IPS DF 6.9 (cell line): ENCODE measurements around the gene MSANTD3.

Source experiments
- DNase-seq: peaks from one replicate; pipeline ENCODE4 v3.0.0-alpha.2; 2013; ENCODE audit warnings: low read depth, low spot score
- H3K27ac ChIP-seq: one replicate; pipeline ENCODE4 v1.5.1; 2013; ENCODE audit warnings: low read length, control low read depth
- H3K27me3 ChIP-seq: 2 replicates; pipeline ENCODE4 v1.6.1; 2013; ENCODE audit warnings: mild to moderate bottlenecking, low read length; ENCODE audit not compliant: control insufficient read depth, insufficient read depth
- H3K36me3 ChIP-seq: 2 replicates; pipeline ENCODE4 v1.6.1; 2013; ENCODE audit warnings: low read length; ENCODE audit not compliant: control insufficient read depth, insufficient read depth
- H3K4me1 ChIP-seq: 2 replicates; pipeline ENCODE4 v1.6.1; 2013; ENCODE audit warnings: low read length; ENCODE audit not compliant: control insufficient read depth, insufficient read depth
- H3K4me3 ChIP-seq: 2 replicates; pipeline ENCODE4 v1.5.1; 2013; ENCODE audit warnings: mild to moderate bottlenecking, low read length
- H3K9me3 ChIP-seq: 2 replicates; pipeline ENCODE4 v1.6.1; 2013; ENCODE audit warnings: low read length, inconsistent platforms; ENCODE audit not compliant: control insufficient read depth, insufficient read depth
- WGBS: extraction: QIAGEN DNeasy Blood & Tissue Kit; methylation state at CpG from one replicate; pipeline ENCODE4 v1.1.7; 2013; ENCODE audit warnings: mixed read lengths, missing lambda C conversion rate; ENCODE audit not compliant: insufficient read length, insufficient coverage; 5-methylcytosine and 5-hydroxymethylcytosine counted together

Gene MSANTD3

DNA sequence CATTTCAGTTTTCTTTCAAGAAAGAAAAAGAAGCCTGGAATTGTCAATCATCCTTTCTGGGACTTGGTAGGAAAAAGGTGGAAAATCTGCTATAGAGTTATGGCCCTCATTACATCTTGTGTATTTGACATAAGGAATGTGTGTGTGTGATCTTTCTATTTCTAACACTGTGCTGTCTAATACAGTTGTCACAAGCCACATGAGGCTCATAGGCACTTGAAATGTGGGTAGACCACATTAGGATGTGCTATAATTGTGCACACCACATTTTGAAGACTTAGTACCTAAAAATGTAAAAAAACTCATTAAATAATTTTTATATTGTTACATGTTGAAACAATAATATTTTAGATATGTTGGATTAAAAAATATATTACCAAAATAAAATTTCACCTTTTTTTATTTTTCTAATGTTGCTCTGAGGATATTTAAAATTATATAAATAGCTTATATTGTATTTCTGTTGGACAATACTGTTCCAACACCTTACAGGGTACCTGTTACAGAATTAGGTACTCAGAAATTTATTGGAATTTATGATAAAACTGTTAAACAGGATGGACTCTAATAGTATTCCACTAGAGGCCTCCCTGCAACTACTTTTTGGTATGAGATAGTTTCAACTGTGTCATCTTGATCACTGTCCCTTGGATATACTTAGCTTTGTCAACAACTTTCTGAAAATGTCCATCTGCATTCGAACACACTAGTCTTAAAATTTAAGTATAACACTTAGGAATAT lies 18.4 kb downstream of the MSANTD3 start:
- H3K36me3 ChIP-seq = peaks cover 3% of the 10 kb centered on the region; the same call in 1 of the 2 replicates
- H3K27me3 ChIP-seq = no peaks in the 10 kb centered on the region
- H3K9me3 ChIP-seq = no peaks in the 10 kb centered on the region
- H3K4me3 ChIP-seq = no peak overlapping the region
- no peak for DNase-seq
- H3K4me1 ChIP-seq = 0 out of 2 replicates have a peak, but pooled peaks cover 1% of the 10 kb centered on the region
- H3K27ac ChIP-seq = no peak overlapping the region
- no CpG with 5 or more reads among the region's 1 CpG for WGBS

DNA sequence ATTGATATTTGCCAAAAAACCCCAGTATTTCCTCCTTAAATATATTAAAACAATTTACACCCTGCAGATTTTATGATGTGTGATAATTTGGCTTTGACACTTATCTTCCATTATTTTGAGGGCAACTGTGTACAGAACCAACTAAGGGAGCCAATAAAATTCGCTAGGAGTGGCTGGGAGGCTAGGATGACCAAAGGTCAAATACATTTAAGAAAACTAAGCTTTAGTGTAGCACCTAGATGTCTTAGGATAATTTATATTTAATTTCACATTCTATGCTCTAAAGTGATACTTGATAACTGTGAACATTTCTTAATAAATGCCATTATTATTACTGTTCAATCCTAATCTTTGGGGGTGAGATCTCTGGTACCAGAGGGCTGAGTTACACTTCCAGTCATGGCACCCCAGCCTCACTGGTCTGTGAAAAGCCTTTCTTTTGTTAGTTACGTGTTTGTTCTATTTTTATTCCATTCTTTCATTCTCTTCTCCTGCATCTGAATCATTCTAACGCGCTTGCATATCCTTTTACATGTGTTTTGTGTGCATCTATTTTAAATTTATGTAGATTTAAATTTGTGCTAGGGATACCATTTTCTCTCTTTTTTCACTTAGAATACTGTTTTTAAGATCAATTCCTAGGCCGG lies 19.1 kb downstream of the MSANTD3 start:
- Histone ChIP-seq H3K27me3 (no peaks in the 10 kb centered on the region), H3K36me3 (peaks cover 3% of the 10 kb centered on the region; the same call in 1 of the 2 replicates), H3K4me3 (no peak overlapping the region), H3K9me3 (no peaks in the 10 kb centered on the region), H3K4me1 (0 out of 2 replicates have a peak, but pooled peaks cover 1% of the 10 kb centered on the region), H3K27ac (no peak overlapping the region)
- no peak for DNase-seq
- no CpG with 5 or more reads among the region's 5 CpGs for WGBS

DNA sequence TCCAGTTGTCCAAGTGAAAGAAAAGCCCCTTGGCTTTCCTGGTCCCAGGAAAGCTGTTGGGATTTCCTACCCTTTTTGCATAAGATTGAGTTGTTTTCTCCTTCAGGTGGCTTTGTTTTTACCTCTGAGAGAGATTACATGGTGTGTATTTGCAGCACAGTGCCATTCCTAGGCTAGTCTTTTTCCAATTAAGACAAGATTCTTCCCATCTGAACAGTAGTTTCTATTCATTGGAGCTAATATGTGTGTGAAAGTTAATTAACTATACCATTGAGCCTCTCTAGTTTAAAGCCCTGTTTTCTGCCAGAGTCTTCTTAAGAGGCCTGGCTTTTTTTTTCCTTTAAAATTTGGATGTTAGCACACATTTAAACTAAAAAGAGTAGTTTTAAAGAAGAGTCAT lies 20.1 kb downstream of the MSANTD3 start:
- H3K4me3 ChIP-seq = no peak overlapping the region
- no peaks in the 10 kb centered on the region for H3K9me3 ChIP-seq
- no peak overlapping the region for H3K27ac ChIP-seq
- H3K4me1 ChIP-seq = no peaks in the 10 kb centered on the region
- peaks cover 3% of the 10 kb centered on the region; the same call in 1 of the 2 replicates for H3K36me3 ChIP-seq
- H3K27me3 ChIP-seq = no peaks in the 10 kb centered on the region
- DNase-seq = no peak

DNA sequence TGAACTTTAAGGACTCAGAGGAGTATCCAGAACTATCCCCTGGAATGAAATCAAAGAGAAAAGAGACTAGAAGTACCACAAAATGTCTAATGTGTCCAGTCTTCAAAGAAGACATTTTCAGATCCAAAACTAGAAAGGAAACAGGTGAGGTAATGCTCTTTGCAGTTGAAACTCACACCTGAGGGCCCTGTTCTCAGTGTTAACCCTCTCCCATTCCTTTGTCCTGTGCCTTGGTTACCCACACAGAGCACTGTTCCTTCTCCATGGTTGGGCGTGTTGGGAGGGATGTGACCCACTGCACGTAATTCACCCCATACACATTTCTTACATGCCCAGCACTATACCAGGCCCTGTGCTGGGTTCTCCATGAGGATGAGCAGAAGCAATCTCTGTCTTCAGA lies 21.3 kb downstream of the MSANTD3 start:
- Histone ChIP-seq H3K4me1 (no peaks in the 10 kb centered on the region), H3K4me3 (no peak overlapping the region), H3K9me3 (no peaks in the 10 kb centered on the region), H3K36me3 (peaks cover 3% of the 10 kb centered on the region; the same call in 1 of the 2 replicates), H3K27ac (no peak overlapping the region), H3K27me3 (no peaks in the 10 kb centered on the region)
- no CpG with 5 or more reads among the region's 2 CpGs for WGBS
- no peak for DNase-seq

DNA sequence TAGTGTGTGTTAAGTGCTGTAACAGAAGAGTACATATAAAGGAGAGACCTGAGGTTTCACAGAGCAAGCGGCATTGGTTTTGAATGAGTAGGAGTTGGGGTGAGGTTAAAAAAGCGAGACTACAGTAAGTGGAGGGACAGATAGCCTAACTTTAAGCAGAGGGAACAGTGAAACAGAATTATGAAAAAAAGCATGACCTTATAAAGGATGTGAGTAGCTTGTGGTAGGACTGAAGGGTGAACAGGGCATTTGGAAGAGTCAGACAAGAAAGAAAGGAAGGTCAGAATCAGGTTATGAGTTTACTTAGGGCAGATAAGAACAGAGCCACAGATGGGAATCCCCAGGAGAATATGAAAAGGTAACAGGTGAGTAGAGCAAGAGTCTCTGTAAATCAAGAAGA lies 22.5 kb downstream of the MSANTD3 start:
- Histone ChIP-seq H3K27ac (no peak overlapping the region), H3K9me3 (no peaks in the 10 kb centered on the region), H3K36me3 (peaks cover 3% of the 10 kb centered on the region; the same call in 1 of the 2 replicates), H3K4me1 (no peaks in the 10 kb centered on the region), H3K4me3 (no peak overlapping the region), H3K27me3 (no peaks in the 10 kb centered on the region)
- no peak for DNase-seq
- no CpG with 5 or more reads among the region's 2 CpGs for WGBS

DNA sequence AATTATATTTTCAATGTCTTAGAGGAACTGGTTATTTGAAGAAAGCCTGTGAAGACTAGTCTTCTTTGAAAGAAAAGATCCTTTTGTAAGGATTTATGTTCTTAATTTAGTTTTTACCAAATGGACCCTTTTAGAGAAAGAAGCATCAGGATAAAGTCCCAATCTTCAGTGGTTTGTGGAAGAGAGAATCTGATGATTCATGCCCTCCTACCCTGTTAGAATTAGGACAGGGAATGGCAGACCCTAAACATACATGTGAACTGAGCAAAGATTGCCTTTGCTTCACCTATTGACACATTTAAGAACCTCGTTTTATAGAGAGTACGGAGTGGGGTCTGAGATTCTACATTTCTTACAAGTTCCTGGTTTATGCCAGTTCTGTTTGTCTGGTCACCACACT lies 26.0 kb downstream of the MSANTD3 start:
- peaks cover 3% of the 10 kb centered on the region; the same call in 1 of the 2 replicates for H3K36me3 ChIP-seq
- no CpG with 5 or more reads among the region's 2 CpGs for WGBS
- no peak overlapping the region for H3K4me3 ChIP-seq
- no peak for DNase-seq
- H3K27ac ChIP-seq = no peak overlapping the region
- no peaks in the 10 kb centered on the region for H3K4me1 ChIP-seq
- H3K9me3 ChIP-seq = no peaks in the 10 kb centered on the region
- H3K27me3 ChIP-seq = no peaks in the 10 kb centered on the region

DNA sequence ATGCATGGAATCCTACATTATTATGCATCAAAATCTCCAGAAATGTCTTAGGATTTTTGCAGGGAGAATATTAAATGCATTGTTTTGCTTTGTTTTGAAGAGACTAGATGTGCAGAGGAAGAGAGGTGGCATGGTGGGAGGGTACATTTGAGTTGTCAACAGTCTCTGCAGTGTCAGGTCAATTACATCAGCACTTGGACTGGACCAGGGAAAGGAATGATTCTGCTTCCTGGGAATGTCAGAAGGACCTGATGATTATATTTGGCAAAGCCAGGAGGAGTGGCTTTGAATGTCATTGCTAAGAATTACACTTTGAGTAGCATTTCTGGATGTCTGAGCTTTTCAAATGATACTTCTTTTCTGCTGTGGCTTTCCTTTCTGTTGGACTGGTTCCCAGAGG lies 28.5 kb downstream of the MSANTD3 start:
- Histone ChIP-seq H3K27me3 (no peaks in the 10 kb centered on the region), H3K36me3 (no peaks in the 10 kb centered on the region), H3K27ac (no peak overlapping the region), H3K4me3 (no peak overlapping the region), H3K4me1 (no peaks in the 10 kb centered on the region; the same call in 1 of the 2 replicates), H3K9me3 (no peaks in the 10 kb centered on the region)
- DNase-seq = no peak

DNA sequence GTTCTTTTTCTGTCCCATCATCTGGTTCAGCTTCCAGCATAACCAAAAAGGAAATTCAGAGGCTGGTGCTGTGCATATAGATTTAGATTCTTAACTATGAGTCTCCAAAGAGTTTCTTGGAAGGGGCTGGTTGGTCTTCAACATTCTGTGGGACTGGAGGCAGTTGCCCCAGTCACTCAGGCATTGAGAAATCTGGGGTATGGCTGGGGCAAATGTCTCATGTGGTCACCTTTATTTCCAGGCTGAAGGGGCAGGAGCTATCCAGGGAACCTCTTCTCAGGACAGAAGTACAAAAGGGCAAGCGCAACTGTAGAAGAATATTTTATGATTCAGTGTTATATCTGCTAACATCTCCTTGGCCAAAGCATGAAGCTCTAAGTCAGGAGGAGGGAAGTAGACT lies 30.6 kb downstream of the MSANTD3 start:
- no peaks in the 10 kb centered on the region; the same call in none of the 2 replicates for H3K4me1 ChIP-seq
- no peak for DNase-seq
- H3K9me3 ChIP-seq = no peaks in the 10 kb centered on the region
- no peak overlapping the region for H3K27ac ChIP-seq
- H3K27me3 ChIP-seq = no peaks in the 10 kb centered on the region
- WGBS = no CpG with 5 or more reads among the region's 1 CpG
- H3K4me3 ChIP-seq = no peak overlapping the region
- no peaks in the 10 kb centered on the region for H3K36me3 ChIP-seq

DNA sequence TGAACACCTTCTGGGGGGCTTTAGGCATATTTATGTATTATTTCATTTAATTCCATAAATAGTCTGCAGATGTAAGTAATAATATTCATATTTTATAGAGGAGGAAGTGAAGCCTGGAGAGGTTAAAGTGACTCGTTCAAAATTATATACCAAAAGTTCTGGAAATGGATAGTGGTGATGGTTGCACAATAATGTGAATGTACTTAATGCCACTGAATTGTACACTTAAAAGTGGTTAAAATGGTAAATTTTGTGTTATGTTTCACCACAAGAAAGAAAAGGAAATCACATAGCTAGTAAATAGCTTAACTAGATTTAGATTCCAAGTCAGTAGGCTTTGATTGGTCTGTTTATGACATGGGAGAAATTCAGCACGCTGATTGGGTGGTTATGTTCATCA lies 33.0 kb downstream of the MSANTD3 start:
- no peak overlapping the region for H3K4me3 ChIP-seq
- no CpG with 5 or more reads among the region's 2 CpGs for WGBS

DNA sequence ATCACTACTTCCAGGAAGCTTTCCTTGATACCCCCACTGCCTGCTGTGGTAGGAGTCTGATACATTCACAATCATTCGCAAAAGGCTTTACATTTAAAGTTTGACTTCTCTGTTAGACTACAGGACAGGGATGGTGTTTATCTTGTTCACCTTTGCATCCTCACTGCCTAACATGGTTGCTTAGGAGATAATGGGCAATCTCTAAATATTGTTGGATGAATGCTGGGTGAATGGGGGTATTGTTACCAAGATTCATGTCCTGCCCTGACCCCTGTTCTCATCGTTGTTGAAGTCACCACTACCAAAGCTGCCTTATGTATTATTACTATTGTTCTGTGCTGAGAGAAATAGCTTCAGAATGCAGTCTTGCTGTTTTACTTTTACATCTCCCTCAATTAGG lies 38.3 kb downstream of the MSANTD3 start:
- Histone ChIP-seq H3K4me3 (no peak overlapping the region), H3K4me1 (no peaks in the 10 kb centered on the region; the same call in 1 of the 2 replicates), H3K27me3 (no peaks in the 10 kb centered on the region), H3K9me3 (no peaks in the 10 kb centered on the region), H3K36me3 (no peaks in the 10 kb centered on the region), H3K27ac (no peak overlapping the region)
- no peak for DNase-seq
- no CpG with 5 or more reads among the region's 2 CpGs for WGBS

More for the DNA sequence above, 33.0 kb downstream of the MSANTD3 start:
- Histone ChIP-seq H3K36me3 (no peaks in the 10 kb centered on the region), H3K27ac (no peak overlapping the region), H3K27me3 (no peaks in the 10 kb centered on the region), H3K4me1 (no peaks in the 10 kb centered on the region; the same call in none of the 2 replicates), H3K9me3 (no peaks in the 10 kb centered on the region)
- no peak for DNase-seq
